ENCODE data around the gene RPAP3.
A peak's percentile ranks its signal among the peaks of the same experiment; 100 is the strongest.

Gene RPAP3

GRCh38 chr12:47741340-47741703 lies 35.5 kb upstream of the RPAP3 start:
- peak; percentile 32 for DNase-seq

GRCh38 chr12:47740606-47741339 lies 34.9 kb upstream of the RPAP3 start:
- DNase-seq: no peak

- no peak for DNase-seq
Observed at GRCh38 chr12:47739979-47740378, 34.1 kb upstream of the RPAP3 start.

- DNase-seq: no peak
Observed at GRCh38 chr12:47739297-47739696, 33.5 kb upstream of the RPAP3 start.

- DNase-seq: no peak
Observed at GRCh38 chr12:47737936-47738594, 32.2 kb upstream of the RPAP3 start.

GRCh38 chr12:47736877-47737676 lies 31.2 kb upstream of the RPAP3 start:
- no peak for DNase-seq

- no peak for DNase-seq
Observed at GRCh38 chr12:47736216-47736615, 30.4 kb upstream of the RPAP3 start.

GRCh38 chr12:47735649-47736048 lies 29.8 kb upstream of the RPAP3 start:
- no peak for DNase-seq

GRCh38 chr12:47734725-47735480 lies 29.1 kb upstream of the RPAP3 start:
- no peak for DNase-seq

GRCh38 chr12:47733142-47733541 lies 27.3 kb upstream of the RPAP3 start:
- DNase-seq: no peak

GRCh38 chr12:47732504-47732903 lies 26.7 kb upstream of the RPAP3 start:
- DNase-seq: no peak

- no peak for DNase-seq
Observed at GRCh38 chr12:47731723-47732122, 25.9 kb upstream of the RPAP3 start.

GRCh38 chr12:47730341-47730744 lies 24.5 kb upstream of the RPAP3 start:
- DNase-seq: no peak

GRCh38 chr12:47729233-47729632 lies 23.4 kb upstream of the RPAP3 start:
- DNase-seq: no peak

- no peak for DNase-seq
Observed at GRCh38 chr12:47725893-47726292, 20.1 kb upstream of the RPAP3 start.

- DNase-seq: no peak
Observed at GRCh38 chr12:47725091-47725772, 19.4 kb upstream of the RPAP3 start, which contains the start of gene ENDOU. TSS of gene ENDOU (minus strand) at chr12:47725490. CDS start at chr12:47725413, 77 bp downstream.

- no peak for DNase-seq
Observed at GRCh38 chr12:47722941-47723631, 17.3 kb upstream of the RPAP3 start.

GRCh38 chr12:47722136-47722834 lies 16.5 kb upstream of the RPAP3 start:
- no peak for DNase-seq

- DNase-seq: no peak
Observed at GRCh38 chr12:47721431-47721973, 15.7 kb upstream of the RPAP3 start.

- DNase-seq: no peak
Observed at GRCh38 chr12:47718531-47718930, 12.7 kb upstream of the RPAP3 start.

Measured in activated T-cell treated with anti-CD3 and anti-CD28 coated beads for 4 hours (primary cell).